ENCODE data around the gene PACSIN1.
A peak's percentile ranks its signal among the peaks of the same experiment; 100 is the strongest.

Gene PACSIN1

DNA sequence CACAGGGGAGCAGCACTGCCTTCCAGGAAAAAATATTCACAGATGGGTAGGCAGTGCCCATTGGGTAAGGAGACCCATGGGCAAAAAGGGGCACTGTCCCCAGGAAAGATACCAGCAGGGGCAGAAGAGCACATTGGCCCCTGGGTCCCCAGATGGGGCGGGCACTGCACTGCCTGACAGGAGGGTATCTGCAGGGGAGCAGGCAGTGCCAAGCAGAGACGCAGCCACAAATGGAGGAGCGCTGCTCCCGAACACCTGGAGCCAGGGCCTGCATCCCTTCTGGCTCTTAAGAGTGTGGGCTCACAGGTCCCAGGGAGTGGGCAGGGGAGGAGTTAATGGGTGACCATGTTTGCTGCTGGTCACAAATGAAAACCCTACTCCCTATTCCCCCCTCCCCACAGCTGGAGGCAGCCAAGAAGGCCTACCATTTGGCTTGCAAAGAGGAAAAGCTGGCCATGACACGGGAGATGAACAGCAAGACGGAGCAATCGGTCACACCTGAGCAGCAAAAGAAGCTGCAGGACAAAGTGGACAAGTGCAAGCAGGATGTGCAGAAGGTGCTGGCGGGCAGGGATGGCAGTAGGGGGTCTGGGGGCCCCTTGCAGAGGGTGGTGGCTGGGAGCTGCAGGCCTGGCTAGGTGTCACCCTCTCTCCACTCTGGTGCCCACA lies 63.3 kb downstream of the PACSIN1 start:
- no peak for DNase-seq

GRCh38 chr6:34529665-34530327 lies 63.9 kb downstream of the PACSIN1 start:
- no peak for DNase-seq

GRCh38 chr6:34530753-34531365 lies 65.0 kb downstream of the PACSIN1 start:
- no peak for DNase-seq

DNA sequence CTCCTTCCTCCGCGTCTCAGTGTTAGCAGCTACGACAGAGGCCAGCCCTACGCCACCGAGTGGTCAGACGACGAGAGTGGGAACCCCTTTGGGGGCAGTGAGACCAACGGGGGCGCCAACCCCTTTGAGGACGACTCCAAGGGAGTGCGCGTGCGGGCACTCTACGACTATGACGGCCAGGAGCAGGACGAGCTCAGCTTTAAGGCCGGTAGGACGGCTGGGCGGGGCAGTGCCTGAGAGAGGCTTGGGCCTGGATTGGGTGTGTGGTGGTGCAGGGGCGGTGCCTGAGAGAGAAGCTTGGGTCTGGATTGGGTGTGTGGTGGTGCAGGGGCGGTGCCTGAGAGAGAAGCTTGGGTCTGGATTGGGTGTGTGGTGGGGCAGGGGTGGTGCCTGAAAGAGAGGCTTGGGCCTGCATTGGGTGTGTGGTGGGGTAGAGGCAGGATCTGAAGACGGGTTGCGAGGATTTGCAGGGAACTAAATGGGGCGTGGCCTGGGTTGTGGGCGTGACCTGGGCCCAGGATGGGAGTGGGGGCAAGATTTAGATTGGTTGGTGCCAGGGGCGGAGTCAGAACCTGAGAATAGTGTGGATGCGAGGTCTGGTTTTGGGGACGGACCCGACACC lies 65.8 kb downstream of the PACSIN1 start:
- DNase-seq: peak in 3 of 4 experiments; percentile 25 to 32 (median 28)

GRCh38 chr6:34532230-34532629 lies 66.4 kb downstream of the PACSIN1 start:
- no peak for DNase-seq

DNA sequence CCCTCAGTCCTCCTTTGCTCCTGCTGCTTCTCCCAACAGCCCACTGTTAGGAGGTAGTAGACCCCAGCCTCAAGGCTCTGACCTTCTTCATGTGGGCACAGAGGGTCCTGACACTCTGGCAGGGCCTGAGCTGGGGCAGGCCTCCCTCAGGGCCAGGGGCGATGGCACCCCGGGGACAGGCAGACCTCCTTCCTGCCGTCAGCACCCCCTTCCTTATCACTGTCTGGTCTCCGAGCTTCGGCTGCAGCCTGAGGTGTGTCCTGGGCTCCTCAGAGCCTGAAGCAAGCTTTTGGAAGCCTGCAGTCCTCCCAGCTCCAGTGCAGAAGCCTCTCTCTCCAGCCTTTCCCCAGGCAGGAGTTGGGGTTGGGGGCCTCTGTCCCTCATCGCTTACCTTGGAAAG lies 68.3 kb downstream of the PACSIN1 start:
- DNase-seq: no peak

- DNase-seq: no peak
Observed at GRCh38 chr6:34534656-34535055, 68.8 kb downstream of the PACSIN1 start.

GRCh38 chr6:34535199-34535598 lies 69.3 kb downstream of the PACSIN1 start:
- no peak for DNase-seq

DNA sequence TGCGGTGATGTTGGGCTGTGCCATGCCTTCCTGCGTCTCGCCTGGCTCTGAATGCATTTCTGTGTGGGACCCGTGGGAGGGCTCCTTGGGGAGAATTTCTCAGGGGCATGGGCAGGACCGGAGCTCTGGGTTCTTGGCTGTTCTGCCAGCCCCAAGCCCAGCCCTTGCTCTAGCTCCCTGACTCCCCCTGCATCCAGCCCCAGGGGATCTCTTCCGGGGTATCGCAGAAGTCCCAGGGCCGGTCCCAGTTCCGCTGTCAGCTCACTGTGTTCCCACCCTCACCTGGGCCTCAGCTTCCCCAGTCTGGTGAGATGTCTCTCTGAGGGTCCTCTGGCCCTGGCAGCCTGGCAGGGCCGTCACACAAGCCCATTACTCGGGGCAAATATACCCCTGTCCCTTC lies 69.8 kb downstream of the PACSIN1 start:
- DNase-seq: no peak

DNA sequence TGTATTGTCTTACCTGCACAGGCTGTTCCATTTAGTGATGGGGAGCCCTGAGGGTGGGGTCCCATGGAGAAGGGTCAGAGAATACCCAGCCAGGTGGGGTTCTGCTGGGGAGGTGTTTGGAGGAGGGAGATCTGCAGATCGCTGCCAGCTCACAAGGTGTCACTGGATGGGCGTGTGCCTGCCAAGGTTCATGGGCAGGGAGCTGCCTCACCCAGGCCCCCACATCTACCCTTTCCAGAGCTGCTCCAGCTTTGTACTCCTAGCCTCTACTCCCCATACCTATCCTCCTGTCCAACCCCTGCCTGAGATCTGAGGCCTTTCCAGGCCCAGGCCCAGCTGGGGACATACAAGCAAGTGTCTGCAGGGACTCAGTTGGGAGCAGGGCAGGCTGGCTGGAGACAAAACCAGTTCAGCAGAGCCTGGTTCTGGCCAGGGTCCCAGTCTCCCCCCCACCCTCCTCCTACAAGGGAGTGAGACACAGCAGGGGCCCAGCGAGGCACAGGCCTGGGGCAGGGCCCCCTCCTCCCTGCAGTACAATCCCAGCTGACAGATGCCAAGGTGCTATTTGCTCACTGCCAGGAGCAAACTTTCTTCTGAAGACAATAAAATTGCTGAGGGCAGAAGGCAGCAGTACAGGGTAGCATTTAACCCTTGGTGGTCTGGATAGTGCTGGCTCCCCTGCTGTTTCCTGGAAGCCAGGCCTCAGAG lies 70.5 kb downstream of the PACSIN1 start:
- DNase-seq: no peak

DNA sequence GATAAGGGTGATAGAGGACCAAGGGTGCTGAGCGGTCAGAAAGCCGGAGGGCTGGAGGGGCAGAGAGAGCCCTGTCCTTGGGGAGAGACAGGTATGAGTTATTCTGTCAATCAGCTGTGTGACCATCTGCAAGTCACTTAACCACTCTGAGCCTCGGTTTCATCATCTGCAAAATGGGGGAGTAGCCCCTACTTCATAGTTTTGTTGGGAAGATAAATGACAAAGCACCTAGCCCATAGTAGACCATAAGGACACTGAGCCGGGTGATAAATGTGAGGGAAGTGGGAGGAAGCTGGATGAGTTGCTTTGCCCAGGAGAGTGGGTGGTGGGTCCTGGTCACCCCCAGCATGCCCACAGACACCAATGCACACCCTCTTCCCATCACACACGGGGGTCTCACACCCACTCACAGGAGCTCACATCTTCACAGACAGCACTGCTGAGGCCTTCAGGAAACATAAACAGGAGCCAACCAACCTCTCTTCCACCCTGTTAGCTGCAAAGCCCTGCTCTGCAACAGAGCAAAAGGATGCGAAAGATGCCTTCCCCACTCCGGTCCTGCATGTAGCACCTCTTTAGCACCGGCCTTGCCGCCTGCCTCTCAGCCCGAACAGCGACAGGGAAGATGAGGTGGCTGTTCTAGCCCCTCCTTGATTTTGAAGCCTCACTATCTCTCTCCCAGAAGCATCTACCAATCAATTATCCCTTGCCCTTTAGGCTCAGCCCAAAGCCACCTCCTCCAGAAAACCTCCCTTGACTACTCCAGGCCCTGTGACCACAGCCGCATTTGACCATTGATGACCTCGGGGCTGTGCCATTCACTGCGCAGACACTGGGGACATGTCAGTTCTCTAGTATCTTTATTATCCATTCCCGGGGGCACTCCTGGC lies 71.3 kb downstream of the PACSIN1 start:
- DNase-seq: no peak

DNA sequence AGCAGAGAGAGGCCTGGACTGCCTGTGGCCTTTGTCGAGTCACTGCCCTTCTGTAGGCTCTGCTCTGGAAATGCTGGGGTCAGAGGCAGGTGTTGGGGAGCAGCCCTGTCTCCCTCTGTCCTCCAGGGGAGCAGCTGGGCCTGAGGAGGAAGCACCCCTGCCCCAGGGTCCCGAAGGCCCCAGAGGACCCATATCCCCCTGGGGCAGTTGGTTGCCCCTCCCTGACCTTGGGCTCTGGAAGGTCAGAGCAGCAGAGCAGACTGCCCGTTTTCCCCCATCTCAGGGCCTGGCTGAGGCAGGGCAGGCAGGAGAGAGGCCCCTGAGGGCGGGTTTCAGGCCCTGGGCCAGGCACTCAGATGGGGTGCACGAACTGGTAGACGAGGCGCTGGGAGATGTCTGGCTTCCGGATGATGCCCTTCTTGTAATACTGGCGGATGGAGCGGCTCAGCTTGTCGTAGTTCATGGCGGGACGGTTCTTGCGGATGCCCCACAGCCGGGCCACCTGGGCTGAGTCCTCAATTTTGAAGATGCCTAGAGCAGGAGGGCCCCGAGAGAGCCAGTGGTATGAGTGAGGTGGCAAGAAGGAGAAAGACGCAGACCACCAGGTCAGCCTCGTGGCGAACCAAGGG lies 72.2 kb downstream of the PACSIN1 start:
- no peak for DNase-seq

DNA sequence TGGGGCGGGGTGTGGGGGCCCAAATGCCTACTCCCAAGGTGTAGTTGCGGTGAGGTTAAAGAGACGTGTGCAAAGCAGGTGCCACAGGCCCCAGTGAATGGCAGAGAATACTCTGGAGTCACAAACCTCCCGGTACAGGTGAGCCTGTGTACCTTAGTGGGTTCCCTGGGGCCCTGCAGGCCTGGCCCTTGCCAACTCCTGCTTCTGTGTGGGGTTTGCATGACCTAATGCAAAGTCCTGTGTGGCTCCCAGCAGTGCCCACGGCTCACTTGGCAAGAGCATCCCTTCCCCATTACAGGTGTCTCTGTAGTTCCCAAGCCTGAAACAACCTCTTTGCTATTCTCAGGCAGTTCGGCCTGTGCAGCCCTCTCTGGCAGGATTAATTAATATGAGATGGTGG lies 72.7 kb downstream of the PACSIN1 start:
- no peak for DNase-seq

DNA sequence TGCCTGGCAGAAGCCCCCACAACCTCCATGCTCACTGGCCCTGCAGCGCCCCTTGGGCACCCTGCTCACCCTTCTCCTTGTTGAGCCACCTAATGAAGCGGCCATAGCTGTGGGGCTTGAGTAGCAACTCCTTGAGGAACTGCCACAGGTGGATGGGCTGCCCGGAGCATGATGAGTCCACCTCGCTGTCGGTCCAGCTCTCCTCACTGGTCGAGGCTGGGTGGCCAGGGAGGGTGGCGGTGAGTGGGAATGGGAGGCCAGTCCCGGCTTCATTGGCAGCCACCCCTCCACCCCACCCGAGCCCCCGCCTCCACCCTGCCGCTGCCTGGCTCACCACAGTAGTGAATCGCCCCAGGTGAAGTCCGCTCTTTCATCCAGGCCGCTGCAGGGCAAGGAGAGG lies 73.3 kb downstream of the PACSIN1 start:
- DNase-seq: no peak

DNA sequence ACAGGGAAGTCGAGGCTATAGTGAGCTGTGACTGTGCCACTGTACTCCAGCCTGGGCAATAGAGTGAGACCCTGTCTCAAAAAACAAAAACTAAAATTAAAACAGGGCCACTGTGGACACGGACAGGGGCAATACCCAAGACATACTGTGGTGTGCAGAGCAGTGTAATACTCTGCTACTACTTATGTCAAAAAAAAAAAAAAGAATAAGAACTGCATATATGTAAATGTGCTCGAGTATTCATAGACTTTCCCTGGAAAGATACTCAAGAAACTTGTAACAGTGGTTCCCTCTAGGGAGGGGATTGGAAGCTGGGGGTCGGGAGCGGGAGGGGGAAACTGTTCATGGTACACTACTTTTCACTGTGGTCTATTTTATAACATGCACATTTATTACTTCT lies 74.3 kb downstream of the PACSIN1 start:
- DNase-seq: no peak

DNA sequence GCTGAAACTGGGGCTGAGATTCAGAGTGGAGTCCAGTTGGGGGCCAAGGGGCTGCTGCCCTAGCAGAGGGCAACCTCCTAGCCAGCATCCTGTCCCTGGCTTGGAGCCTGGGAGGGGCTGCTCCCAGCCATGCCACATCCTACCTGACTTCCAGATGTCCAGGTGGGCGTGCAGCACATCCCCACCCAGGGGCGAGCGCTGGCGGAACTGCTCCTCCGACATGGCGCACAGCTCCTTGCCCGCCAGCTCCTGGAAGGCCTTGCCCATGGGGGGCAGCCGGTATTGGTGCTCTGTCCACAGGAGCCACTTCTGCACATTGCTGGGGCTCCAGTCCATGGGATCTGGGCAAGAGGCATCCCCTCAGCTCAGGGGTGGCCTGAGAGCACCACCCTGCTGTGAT lies 75.0 kb downstream of the PACSIN1 start:
- DNase-seq: no peak

DNA sequence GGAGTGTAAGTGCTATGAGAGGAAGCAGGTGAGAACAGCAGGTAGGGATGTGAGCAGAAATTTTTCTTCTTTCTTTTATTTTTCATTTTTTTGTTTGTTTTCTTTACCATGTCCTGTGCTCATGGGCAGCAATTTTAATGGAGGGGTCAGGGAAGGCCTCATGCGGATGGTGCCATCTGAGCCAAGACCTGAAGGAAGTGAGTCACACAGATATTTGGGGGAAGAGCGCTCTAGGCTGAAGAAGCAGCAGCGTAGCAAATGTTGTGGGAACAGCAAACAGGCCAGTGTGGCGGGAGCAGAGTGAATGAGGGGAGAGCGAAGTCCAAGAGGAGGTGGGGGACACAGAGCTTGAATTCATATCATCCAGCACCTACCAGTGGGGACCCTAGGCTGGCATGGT lies 77.5 kb downstream of the PACSIN1 start:
- peak in 1 of 4 experiments; percentile 9 for DNase-seq

DNA sequence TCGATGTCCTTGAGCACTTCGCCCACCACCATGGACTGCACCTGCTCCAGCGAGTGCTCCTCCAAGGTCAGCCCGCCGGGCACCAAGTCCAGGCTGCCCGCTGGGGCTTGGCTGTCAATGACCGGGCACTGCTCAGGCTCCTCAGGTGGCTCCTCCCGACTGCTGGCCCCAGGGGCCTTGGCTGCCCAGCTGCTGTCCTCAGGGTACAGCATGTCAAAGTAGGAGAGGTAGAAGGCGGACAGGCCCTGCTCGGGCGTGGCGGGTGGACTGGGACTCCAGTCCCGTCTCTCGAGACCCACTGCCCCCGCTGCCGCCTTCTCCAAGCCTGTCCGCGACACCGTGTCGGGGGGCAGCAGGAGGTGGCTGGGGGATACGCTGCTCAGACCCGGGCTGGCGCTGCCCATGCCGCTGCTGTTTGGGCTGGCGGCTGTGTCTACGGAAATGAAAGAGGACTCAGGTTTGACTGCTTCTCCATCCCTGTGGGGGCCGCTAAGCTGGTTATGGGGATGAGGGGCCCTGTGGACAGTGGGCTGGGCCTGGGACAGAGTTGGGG lies 78.3 kb downstream of the PACSIN1 start:
- no peak for DNase-seq

GRCh38 chr6:34544776-34545471 lies 79.0 kb downstream of the PACSIN1 start:
- no peak for DNase-seq

- DNase-seq: no peak
Observed at GRCh38 chr6:34546551-34547321, 80.9 kb downstream of the PACSIN1 start.
